ENCODE results near the gene TGM3. TPM values are rescaled to one million over a fixed set of nuclear protein-coding genes. Genes with fewer than 3 reads are reported as not detected.

Gene TGM3
- total RNA-seq, 1 donor = not detected

GRCh38 chr20:2378893-2379292 is 83.1 kb downstream of the TGM3 start:
- no peak for TF ChIP-seq CTCF (IDR thresholded peaks at IDR 0.05; ENCODE audit: insufficient read depth, low read depth, low read length)
- no peak overlapping the region for H3K4me3 ChIP-seq (ENCODE audit: low read depth, low read length)
- no peak for DNase-seq (ENCODE audit: low read depth)

DNA sequence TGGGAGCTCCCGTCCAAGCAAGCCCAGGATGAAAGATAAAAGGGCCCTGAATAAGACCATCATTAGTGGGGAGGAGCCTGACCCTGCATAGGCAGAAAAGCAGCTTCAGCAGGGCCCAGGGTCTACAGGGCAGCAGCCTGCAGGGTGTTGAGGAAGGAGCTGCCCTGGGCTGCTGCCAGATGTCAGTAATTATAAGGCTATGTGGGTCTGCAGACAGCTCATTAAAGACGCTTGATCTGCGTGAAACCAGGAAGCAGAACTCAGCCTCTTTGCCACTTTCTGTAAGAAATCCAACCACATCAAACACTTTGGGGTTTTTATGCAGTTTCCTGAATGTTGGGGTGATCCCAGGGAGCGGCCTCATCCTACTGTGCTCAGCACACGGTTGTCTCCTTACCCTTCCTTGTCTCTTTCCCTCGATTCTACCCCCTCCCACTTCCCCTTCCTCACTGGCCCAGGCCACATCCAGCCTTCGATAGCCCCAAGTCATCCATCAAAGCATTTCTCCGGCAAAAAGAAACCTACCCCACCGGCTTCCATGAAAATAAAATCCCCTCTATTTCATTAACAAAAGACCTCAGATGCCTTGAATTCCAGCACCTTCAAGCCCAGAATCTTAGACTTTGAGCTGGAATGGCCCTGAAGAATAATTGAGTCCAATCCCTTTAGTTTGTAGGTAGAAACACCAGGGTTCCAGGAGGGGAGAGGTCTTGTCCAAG is 83.9 kb downstream of the TGM3 start:
- DNase-seq (ENCODE audit: low read depth) = no peak
- TF ChIP-seq CTCF (IDR thresholded peaks at IDR 0.05; ENCODE audit: insufficient read depth, low read depth, low read length) = no peak

DNA sequence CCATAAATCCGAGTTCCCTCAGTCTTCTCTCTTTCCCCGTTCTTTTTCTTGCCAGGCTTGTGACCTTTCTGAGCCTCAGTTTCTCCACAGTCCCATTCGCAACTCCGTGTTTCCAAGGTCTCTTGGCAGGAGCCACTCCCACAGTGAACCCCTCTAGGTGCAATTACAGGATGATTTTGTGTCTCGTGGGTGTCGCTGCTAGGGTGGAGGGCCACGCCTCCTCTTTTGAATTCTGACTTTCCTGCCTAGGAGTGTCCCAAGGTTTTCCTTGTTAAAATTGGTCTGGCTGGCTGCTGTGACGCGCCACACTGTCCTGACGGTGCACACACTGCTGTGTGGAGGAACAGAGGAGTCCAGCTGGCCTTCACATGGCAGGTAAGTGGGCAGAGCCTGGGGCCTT is 84.8 kb downstream of the TGM3 start, which contains the start of gene TGM6:
Gene TGM6, plus strand, starts transcription at position 301 of the 400 bp plus-strand sequence. Its CDS starts 68 bp downstream, at position 369.
- no peak for DNase-seq (ENCODE audit: low read depth)
- no peak within 1 kb of the TSS for H3K4me3 ChIP-seq (ENCODE audit: low read depth, low read length)
- no peak for TF ChIP-seq CTCF (IDR thresholded peaks at IDR 0.05; ENCODE audit: insufficient read depth, low read depth, low read length)

More for the DNA sequence above, 83.9 kb downstream of the TGM3 start:
- H3K4me3 ChIP-seq (ENCODE audit: low read depth, low read length) = no peak overlapping the region

- no peak for DNase-seq (ENCODE audit: low read depth)
- no peak for TF ChIP-seq CTCF (IDR thresholded peaks at IDR 0.05; ENCODE audit: insufficient read depth, low read depth, low read length)
- no peak overlapping the region for H3K4me3 ChIP-seq (ENCODE audit: low read depth, low read length)
These were observed 85.5 kb downstream of the TGM3 start for GRCh38 chr20:2381303-2381702.

DNA sequence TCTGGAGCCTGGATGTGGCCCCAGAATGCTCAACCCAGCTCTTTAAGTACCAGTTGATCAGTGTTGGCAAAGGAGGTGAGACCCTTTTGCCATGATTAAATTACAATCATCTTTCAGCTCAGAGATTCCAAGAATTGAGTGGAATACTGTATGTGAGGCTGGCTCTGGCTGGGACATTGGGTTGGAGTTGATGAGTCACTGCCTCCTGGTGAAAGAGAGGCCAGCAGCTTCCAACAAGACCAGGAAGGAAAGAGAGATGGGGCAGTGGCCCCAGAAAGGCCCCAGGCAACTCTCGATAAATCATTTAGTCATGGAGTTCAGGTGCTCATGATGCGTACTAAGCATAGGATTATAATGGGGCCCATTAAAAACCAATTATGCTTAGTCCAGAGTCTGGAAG is 87.0 kb downstream of the TGM3 start:
- DNase-seq (ENCODE audit: low read depth) = no peak
- TF ChIP-seq CTCF (IDR thresholded peaks at IDR 0.05; ENCODE audit: insufficient read depth, low read depth, low read length) = no peak
- H3K4me3 ChIP-seq (ENCODE audit: low read depth, low read length) = no peak overlapping the region

GRCh38 chr20:2385026-2385425 is 89.2 kb downstream of the TGM3 start:
- DNase-seq (ENCODE audit: low read depth) = no peak
- no peak overlapping the region for H3K4me3 ChIP-seq (ENCODE audit: low read depth, low read length)
- no peak for TF ChIP-seq CTCF (IDR thresholded peaks at IDR 0.05; ENCODE audit: insufficient read depth, low read depth, low read length)

- DNase-seq (ENCODE audit: low read depth) = no peak
- no peak overlapping the region for H3K4me3 ChIP-seq (ENCODE audit: low read depth, low read length)
- TF ChIP-seq CTCF (IDR thresholded peaks at IDR 0.05; ENCODE audit: insufficient read depth, low read depth, low read length) = no peak
These were observed 89.7 kb downstream of the TGM3 start for GRCh38 chr20:2385496-2385895.
